HG03108 (cell line): ENCODE measurements around the gene SCNN1A.

Experiments used
- ATAC-seq: cut with Tn5 transposase; IDR thresholded peaks from one replicate; pipeline ENCODE4 v1.9.1; 2021; ENCODE audit warnings: moderate library complexity; ENCODE audit not compliant: unreplicated experiment

The SCNN1A gene

DNA sequence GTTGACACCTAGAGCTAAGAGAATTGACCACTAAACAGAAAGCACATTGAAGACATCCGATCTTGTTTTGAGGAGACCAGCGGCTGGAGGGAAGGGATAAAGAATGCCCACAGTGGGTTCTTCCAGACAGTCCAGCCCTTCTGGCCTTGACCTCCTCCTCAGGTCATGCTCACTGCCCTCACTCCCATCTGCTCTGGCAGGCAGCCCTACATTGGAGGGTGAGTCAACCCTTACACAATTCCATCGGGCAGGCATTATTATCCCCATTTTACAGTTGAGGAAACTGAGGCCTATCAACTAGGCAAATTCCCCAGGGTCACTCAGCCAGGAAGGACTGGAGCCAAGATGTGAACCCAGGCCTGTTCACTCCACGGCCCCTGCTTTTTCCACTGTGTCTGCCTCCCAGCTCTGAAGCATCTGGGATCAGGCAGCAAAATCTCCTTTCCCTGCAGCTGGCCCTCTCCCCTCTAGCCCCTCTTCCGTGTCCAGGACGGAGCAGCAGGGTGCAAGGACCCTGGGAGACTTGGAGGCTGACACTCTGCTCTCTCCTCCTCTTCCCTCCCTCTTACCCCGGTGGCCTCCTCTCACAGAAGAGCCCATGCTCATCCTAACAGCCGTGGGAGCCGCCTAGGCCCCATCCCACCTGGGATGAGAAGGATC lies 5.3 kb downstream of the SCNN1A start:
- ATAC-seq: no peak

DNA sequence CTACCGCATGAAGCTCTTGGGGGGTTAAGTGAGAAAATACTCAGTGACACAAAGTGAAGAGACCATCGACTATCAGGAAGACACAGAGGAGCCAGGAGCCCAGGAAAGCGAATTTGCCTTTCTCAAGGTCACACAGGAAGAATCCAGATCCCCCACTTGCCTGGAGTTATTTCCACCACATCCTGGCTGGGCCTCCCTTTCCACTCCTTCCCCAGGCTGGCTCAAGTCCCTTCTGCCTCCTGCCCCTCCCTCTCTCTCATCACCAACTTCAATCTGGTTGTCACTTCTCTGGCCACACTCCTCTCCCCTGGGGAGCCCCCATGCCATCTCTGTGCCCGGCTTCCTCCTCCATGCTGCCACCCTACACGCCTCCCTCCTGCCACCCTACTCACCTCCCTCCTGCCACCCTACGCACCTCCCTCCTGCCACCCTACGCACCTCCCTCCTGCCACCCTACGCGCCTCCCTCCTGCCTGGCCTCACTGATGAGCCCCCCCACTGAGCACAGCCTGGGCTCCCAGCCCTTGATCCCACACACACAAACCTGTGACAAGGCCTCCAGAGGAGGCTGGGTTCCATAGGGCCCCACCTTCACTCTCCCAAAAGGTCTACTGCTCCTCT lies 6.3 kb downstream of the SCNN1A start:
- no peak for ATAC-seq

- no peak for ATAC-seq
These were observed 7.1 kb downstream of the SCNN1A start for GRCh38 chr12:6367969-6368892.

DNA sequence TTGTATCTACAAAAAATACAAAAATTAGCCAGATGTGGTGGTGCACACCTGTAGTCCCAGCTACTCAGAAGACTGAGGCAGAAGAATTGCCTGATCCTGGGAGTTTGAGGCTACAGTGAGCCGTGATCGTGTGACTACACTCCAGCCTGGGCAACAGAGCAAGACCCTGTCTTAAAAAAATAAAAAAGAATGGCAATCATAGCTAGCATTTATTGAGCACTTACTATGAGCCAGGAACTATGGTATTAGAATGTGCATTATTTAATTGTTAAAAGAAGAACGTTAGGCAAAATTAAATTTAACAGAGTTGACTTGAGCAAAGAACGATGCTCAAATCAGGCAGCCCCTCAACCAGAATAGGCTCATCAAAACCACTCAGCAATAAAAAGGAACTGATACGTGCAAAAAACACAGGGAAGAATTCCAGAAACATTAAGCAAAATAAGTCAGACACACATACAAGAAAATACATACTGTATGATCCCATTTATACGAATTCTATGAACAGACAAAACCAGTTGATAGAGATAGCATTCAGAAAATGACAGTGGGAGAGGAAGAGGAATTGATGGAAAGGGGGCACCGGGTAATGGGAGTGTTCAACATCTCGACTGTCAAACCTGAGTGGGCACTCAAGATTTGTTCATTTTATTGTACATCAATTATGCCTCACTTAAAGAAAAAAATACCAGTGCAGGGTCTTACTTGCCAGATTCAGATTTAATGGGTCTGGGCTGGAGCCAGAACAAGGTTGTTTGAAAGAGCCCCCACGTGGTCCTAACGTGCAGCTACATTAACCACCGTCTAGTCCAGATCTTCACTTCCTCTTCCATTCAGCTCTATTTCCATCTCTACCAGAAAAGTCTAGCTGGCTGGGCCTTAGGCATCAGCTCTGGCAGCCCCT lies 8.0 kb downstream of the SCNN1A start:
- ATAC-seq: peak; percentile 65

DNA sequence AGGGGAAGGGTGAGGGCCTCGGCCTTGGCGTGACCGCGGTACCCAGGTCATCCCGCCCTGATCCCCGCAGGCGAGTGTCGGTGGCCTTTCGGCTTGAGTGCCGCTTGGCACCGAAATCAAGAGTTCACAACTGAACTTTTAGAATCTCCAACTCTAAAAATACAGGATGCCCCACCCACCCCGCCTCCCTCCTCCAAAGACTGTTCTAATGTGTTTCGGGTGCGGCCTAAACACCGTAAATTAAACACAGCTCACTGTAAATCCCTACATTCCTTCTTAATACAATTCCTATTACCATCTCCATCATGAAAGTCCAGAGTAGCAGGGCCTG lies 11.4 kb downstream of the SCNN1A start:
- no peak for ATAC-seq

GRCh38 chr12:6363330-6364043 lies 11.9 kb downstream of the SCNN1A start:
- no peak for ATAC-seq

- no peak for ATAC-seq
These were observed 12.4 kb downstream of the SCNN1A start for GRCh38 chr12:6363010-6363329.

DNA sequence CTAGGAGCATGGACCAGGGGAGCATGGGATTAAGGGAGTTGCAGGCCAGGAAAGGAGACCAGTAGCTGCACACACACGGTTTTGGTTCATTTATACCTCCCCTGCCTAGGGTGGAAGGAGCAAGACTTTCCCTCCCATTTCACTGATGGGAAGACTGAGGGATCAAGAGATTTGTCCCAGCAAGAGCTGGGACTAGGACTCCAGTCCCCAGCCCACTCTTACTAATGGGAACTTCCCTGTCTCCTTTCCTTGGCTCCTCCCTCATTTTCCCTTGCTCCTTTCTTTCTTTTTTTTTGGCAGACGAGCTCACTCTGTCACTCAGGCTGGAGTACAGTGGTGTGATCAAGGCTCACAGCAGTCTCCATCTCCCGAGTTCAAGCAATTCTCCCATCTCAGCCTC lies 13.0 kb downstream of the SCNN1A start:
- no peak for ATAC-seq

DNA sequence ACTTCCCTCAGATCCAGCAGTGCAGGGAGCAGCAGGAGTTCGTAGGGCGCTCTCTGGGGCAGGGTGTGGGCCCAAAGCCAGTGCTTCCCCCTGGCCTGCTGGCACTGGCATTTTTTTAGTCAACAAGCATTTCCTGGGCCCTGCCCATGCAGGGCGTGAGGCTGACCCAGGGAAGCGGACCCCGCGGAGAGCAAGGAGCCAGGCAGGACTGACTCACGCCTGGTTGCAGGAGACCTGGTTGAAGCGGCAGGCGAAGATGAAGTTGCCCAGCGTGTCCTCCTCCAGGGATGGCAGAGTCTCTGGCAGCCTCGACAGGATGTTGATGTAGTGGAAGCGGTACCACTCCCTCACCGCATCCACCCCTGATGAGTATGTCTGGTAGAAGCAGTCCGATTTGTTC lies 13.5 kb downstream of the SCNN1A start:
- no peak for ATAC-seq

GRCh38 chr12:6360578-6361490 lies 14.5 kb downstream of the SCNN1A start:
- no peak for ATAC-seq

DNA sequence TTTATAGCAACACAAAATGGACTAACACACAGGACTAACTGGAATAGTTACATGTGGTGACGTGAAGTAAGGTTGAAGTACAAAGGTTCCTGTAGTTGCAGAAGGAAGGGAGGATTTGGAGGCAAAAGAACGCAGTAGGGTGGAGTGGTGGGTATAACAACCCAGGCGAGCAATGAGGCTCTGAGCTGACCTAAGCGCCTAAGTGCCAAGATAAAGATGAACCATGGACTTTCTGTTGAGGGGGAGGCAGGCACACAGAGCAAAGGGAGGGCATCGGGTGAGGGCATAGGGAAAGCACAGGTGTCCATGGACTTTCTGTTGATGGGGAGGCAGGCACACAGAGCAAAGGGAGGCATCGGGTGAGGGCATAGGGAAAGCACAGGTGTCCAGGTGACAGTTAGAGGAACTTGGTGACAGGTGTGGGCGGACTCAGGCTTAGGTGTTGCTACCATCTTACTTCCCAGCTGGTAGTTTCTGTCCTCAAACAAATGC lies 15.2 kb downstream of the SCNN1A start:
- no peak for ATAC-seq

- ATAC-seq: no peak
These were observed 16.5 kb downstream of the SCNN1A start for GRCh38 chr12:6358881-6359280.

- ATAC-seq: no peak
These were observed 19.0 kb downstream of the SCNN1A start for GRCh38 chr12:6356374-6356820.

DNA sequence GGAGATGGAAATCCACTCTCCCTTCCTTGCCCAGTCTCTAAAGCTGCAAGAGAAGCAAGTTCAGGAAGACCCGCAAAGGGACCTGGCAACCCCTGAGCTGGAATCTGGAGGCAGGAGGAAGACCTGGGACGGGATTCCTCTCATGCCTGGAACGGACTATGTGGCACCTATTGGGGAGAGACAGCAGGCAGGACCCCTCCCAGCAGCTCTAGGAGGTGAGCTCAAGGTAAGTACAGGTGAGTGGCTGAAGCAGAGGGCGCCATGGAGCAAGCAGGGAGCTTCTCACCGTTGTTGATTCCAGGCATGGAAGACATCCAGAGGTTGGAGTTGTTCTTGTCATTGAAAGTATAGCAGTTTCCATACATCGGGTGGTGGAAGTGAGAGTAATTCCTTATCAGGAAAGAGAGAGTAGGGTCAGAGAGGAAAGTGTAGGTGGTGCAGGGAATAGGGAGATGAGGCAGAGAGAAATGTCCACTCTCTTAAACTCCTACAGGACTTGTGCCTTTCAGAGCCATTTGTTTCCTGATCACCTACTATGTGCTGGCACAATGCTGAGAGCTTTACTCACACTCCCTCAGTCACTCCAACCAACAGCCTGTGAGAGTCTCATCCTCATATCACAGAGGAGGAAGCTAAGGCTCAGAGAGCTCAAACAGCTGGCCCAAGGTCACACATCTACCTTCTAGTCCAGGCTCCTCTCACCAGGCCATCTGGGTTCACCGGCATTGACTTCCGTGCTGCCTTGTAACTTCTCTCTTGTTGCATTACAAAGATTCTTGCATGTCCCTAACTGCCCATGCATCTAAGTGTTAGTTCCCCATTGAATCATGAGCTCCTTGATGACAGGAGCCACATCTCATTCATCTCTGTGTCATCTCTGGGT lies 19.6 kb downstream of the SCNN1A start:
- ATAC-seq: no peak

GRCh38 chr12:6354495-6355393 lies 20.6 kb downstream of the SCNN1A start:
- no peak for ATAC-seq

DNA sequence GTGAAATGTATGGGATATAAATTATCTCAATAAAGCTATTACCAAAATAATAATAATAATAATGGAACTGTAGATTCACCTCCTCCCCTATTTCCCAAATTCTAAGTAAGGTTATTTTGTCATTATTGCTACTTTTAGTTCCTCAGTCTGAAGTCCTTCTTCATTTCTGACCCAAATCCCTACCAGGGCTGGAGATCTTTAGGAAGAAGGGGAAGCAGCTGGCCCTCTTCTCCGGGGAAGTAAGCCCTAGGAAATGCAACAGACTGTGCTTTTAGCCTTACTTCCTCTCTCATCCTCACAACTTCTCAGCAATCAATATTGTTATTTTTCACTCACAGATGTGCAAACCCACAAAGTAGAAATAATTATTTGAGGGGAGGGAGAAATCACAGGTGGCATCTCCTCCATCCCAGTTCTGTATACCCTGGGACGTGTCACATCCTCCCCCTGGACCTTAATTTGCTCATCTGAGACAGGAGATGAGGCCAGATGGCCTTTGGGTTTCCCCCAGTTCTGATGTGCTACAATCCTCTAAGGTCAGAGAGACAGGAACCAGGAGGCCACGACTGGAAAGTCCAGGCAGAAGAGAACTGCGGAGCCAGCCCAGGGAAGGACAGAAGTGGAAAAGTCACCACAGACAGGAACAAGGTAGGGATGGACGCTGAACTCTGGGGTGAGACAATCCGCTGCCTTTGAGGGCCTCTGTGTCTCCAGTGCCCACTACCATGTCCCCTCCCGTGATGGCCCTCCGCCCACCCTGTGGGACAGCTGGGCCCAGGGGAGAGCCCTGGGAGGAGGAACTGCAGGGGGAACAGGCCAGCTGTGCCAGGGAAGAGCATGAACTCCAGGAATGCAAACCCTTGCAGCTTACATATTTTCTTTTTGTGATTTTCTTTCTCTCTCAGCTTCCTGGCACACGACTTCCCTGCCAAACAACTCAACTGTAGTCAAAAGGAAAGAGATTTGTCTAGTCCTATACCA lies 22.9 kb downstream of the SCNN1A start:
- ATAC-seq: no peak
